HG03159 (cell line): ENCODE measurements around the gene ATXN7L1.

ENCODE experiments used
- ATAC-seq: cut with Tn5 transposase; IDR thresholded peaks from one replicate; pipeline ENCODE4 v1.9.1; 2021; ENCODE audit warnings: mild to moderate bottlenecking, moderate library complexity; ENCODE audit not compliant: unreplicated experiment

ATXN7L1 gene

GRCh38 chr7:105678811-105679495 lies 197.4 kb downstream of the ATXN7L1 start:
- ATAC-seq, result peak; percentile 46

DNA sequence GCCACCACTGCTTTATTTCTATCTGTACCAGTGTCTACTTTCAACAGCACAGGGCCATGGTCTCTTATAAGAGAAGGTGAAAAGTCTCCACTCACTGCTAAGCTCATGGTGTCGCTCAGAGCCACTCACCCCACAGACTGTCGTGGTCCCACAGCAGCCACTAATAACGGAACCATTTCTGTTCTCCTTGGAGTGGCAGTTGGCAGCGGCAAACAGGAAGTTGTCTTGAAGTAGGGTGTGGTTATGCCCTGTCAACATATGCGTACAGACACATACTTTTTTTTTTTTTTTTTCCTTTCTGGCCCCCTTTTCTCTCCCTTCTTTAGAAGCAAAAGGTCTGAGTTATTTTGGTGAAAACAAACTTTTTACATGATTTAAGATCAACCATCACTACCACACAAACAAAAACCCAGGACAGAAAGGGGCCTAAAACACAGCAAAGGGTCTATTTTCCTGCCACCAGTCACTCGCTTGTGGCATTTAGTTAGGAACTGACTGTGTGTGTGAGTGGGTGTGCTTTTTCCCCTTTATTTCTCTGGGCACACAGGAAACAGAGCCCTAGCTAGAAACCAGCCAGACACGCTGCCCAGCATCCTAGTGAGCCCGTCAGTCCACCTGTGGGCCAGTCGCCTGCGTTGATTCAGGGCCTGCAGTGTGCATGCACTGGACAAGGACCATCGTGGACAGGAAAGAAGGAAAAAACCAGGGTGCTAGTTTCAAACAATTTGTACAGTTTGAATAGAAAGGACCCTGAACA lies 198.4 kb downstream of the ATXN7L1 start:
- ATAC-seq, result peak; percentile 49

- ATAC-seq, result no peak
Measured at GRCh38 chr7:105677410-105677730, 199.0 kb downstream of the ATXN7L1 start.

GRCh38 chr7:105675934-105676371 lies 200.4 kb downstream of the ATXN7L1 start:
- ATAC-seq, result no peak

DNA sequence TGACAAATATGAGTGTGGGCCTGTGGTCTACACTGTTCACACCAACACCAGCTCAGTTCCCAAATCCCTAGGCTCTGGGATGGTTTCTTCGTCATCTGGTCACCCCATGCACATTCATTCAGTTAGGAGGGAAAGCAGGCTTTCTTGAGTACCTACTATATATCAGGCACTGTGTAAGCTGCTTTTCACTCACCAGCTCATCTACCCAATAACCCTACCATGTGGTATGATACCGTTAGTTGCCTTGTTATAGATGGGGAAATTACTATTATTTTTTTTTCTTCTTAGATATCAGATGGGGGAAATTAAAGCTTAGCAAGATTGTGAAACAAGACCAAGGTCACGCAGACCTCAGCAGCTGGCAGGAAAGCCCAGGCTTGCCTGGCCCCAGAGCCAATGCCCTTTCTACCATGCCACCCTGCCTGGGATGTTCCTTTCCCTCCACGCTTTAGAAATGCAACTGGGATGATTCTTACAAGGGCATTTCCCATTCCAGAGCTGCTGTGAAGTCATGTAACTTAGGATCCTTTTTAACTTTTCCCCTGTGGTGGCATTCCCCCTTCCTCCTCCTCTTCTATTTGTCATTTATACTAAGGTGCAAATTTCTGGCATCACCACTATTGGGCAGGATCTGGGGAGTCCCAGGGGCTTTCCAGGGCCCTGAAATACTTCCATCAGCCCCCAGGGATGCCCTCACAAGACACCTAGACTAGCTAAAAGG lies 202.0 kb downstream of the ATXN7L1 start:
- no peak for ATAC-seq

- ATAC-seq, result no peak
Measured at GRCh38 chr7:105673367-105674084, 202.9 kb downstream of the ATXN7L1 start.

- no peak for ATAC-seq
Measured at GRCh38 chr7:105672801-105673200, 203.6 kb downstream of the ATXN7L1 start.

GRCh38 chr7:105666324-105666723 lies 210.1 kb downstream of the ATXN7L1 start:
- no peak for ATAC-seq

DNA sequence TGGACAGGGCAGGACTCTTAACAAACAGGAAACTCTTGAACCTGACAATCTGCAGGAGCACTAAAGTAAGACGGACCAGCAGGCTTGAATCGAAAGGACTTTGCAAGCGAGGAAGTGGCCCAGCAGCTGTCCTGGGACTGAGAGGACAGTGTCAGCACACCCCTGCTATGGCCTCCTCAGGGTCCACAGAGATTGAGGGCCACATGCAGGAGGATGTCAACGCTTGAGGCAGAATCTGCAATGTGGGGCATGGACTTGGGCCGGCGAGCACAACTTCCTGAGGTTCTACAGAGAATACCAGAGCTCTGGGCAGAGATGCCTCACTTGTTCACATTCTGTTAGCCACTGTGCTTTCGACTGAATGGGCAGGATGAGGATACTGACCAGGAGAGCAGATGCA lies 210.7 kb downstream of the ATXN7L1 start:
- ATAC-seq, result no peak

DNA sequence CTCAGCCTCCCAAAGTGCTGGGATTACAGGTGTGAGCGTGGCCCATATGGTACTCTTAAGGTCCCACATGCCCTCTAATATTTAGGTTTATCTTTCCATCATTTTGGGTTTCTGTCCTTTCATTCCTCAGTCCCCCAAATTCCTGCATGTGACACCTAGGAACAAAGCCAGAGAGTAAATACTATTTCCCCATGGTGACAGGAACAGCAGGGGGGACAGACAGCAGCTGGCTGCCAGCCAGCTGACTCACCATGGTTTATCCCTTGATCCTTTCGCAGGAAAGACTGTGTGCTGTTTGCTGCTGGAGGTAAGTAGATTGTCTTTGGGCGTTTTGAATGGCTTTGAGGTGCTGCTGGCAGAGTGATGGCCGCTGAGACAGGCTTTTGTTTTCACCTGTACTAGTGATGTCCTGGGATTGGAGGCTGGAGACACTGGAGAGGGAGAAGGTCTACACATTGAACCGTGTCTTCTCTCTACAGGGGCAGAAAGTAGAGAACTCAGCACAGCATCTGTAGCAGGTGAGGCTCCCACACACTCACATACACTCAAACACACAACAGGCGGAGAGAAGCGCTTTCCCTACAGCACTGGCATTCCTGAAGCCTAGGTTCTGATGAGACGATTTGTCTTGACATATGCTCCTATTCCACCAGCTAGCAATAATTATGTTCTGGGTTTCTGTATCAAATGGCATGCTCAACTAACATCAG lies 211.4 kb downstream of the ATXN7L1 start:
- ATAC-seq, result no peak

GRCh38 chr7:105662998-105663397 lies 213.4 kb downstream of the ATXN7L1 start:
- ATAC-seq, result no peak

- ATAC-seq, result no peak
Measured at GRCh38 chr7:105661625-105662024, 214.8 kb downstream of the ATXN7L1 start.

DNA sequence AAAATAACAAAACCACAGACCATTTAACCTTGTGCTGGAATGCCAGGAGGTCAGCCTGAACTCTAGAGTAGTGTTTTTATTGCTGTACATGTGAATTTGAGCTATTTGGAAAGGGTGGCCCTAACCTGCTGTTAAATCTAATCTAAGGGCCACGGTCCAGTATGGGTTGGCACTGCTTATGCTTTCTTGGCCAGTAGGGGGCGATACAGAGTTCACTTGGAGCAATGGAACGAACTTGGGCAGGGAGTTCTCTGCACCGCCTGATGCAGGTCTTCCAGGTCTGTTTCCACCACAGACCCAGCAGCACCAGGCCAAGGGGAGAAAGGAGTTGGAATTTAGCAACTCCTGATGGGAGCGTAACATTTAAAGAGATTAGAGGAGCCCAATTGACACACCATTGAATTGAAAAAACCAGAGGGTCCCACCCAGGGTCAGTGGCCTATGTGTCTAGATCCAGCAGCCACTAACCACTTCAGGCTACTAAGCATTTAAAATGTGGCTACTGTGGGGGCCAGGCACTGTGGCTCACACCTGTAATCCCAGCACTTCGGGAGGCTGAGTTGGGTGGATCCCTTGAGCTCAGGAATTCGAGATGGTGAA lies 219.4 kb downstream of the ATXN7L1 start:
- peak; percentile 71 for ATAC-seq

- ATAC-seq, result no peak
Measured at GRCh38 chr7:105655500-105656380, 220.7 kb downstream of the ATXN7L1 start.

DNA sequence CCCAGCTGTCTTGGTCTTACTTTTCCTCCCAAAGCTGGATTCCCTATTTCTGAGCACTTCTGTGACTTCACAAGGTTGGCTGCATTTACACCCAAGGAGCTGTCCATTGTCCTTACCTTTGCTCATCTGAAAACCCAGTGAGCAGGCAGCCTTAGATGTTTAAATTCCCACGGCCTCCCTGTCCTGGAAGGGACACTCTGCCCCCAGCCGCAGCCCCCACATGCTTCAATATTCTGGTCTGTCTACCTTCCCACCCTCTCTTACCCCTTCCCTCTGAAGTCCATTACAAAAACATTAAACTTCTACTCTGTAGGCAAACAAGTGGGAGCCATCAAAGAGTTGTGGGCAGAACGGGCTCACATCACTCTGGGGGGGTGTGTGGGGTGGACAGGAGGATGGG lies 221.3 kb downstream of the ATXN7L1 start:
- ATAC-seq, result no peak

DNA sequence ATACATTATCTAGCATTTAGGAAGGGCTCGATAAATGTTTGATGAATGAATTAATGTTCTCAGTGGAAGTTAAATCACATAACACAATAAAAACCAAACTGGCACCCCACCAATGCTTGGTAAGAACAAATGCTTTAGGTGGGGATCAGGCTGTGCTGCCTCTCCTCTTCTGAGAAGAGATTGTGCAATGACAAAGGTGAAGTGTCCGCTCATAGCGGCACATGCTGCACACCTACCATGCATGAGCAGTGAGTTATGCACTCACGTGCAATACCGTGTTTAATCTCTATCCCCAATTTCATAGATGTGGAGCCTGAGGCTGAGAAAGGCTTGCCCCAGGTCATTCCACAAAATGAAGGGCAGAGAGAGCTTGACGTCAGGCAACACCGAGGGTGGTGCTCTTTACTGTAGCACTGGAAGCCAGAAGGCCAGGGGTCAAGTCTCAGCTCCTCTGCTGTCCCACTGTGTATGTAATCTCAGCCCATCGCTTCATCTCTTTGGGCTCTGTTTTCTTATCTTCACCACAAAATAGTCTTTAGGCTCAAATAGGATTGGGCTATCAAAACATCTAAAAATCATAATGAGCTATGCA lies 222.2 kb downstream of the ATXN7L1 start:
- no peak for ATAC-seq

DNA sequence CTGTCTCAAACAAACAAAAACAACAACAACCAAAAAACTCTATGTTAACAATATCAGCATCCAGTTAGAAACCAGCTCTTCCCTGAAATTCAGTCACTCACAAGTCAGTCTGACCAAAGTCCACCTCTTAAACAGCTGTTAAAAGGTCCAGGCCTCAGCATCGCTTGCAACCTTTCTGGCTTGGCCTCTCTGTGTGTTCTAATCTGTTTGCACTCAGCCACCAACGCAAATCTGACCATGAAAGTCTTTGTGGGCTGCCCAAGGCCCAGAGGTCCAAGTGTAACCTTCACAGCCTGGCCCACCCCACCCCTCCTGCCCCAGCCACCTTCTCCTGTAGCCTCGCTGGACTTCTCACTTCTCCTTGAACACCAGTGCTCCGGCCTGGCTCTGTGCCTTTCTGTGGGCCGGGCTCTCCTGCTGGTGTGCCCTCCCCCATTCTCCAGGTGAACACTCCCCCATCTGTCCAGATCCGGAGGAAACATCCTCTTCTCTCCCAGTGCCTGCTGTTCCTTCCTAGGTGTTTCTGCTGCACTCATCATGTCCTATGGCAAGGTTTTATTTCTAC lies 222.9 kb downstream of the ATXN7L1 start:
- ATAC-seq, result no peak

DNA sequence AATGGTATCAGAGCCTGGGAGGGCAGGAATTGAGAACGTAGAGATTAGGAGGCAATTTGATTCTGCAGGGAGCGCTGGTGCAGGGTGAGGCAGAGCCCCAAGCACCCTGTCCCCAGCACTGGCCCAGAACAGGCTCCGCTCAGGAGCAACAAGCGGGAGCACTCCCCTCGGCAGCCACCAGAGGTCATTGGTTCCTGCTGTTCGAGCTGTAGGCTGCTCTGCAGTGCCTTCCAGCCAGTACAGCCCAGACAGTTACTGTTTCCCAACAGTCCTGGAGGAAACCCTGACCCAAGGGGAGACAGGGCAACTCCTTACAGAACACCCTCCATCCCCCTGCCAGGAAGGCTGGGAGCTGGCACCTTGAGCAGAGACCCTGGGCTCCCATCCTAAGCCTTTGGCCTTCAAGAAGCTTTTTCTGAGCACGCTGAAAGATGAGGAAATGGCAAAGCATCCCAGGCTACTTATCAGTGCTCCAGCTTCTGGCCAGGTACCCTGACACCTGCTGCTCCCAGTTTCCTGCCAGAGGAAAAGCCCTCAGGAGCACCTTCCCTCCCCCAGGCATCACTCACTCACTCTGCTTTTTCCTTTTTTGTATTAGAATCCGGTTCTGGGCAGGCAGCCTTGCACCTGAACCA lies 223.9 kb downstream of the ATXN7L1 start:
- ATAC-seq, result peak; percentile 84
